Activated naive CD8-positive, alpha-beta T cell treated with anti-CD3 and anti-CD28 coated beads, Interleukin-2, amount 10 ng/mL, durations not matched to agents 7 days and 5 days (primary cell): Measurements from ENCODE around the gene TVP23A. TPM values are rescaled to one million over a fixed set of nuclear protein-coding genes. Genes with fewer than 3 reads are reported as not detected.
"Not testable (repeated sequence)": the region's sequence is repeated elsewhere in the genome, so short reads cannot be mapped to it uniquely, and the experiment has no call there.

Source experiments
- ATAC-seq: fragments of 150-1000 bp; cut with Tn5 transposase; one replicate; pipeline ENCODE4 v1.10.0; 2021; ENCODE audit warnings: low read depth, moderate library complexity
- POLR2A ChIA-PET: fragments of 350-600 bp; sonication (Branson Sonifier 250); formaldehyde crosslinking; loops from one replicate; lab custom pipeline; 2021; ENCODE audit warnings: antibody characterized with exemption; lab: Charles Lee
- DNase-seq: peaks from one replicate; pipeline ENCODE4 v3.0.0; 2021
- H3K27ac Mint-ChIP-seq: one replicate; pipeline ENCODE4 v1.8.0; 2022; ENCODE audit warnings: mild to moderate bottlenecking, mixed read lengths
- H3K27me3 Mint-ChIP-seq: one replicate; pipeline ENCODE4 v1.8.0; 2022; ENCODE audit warnings: mild to moderate bottlenecking, moderate library complexity, mixed read lengths
- H3K36me3 Mint-ChIP-seq: one replicate; pipeline ENCODE4 v1.8.0; 2021; ENCODE audit warnings: mild to moderate bottlenecking, mixed read lengths
- H3K4me1 Mint-ChIP-seq: one replicate; pipeline ENCODE4 v1.8.0; 2021; ENCODE audit warnings: mixed read lengths
- H3K4me3 Mint-ChIP-seq: one replicate; pipeline ENCODE4 v1.8.0; 2022; ENCODE audit warnings: mild to moderate bottlenecking, moderate library complexity, mixed read lengths
- H3K9me3 Mint-ChIP-seq: one replicate; pipeline ENCODE4 v1.8.0; 2021; ENCODE audit warnings: mixed read lengths
- total RNA-seq, 2 experiments: library from RNA; stranded (reverse); gene quantifications; one replicate each; pipeline ENCODE4 v1.2.3, GENCODE V29; 2021

The TVP23A gene
- total RNA-seq, 2 experiments from 2014 or later: not detected

DNA sequence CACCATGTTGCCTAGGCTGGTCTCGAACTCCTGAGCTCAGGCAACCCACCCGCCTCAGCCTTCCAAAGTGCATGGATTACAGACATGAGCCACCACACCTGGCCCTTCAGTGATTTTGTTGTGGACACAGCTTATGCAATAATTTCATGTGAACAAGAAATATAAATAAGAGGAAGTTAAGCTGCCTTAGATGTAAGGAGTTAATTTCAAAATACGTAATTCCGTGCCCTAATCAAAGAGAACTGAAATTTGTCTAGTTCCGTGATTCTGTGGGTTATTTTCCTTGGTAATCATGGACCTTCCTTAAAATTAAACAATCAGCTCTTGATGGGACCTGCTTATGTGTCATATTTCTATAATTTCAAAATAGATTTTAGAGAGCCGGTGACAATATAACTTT is 11.9 kb downstream of the TVP23A start:
- POLR2A ChIA-PET: no interaction called here
- Mint-ChIP-seq H3K4me1 (peaks cover 2% of the 10 kb centered on the region), H3K4me3 (no peak overlapping the region), H3K36me3 (no peaks in the 10 kb centered on the region), H3K9me3 (no peaks in the 10 kb centered on the region), H3K27me3 (peaks cover 8% of the 10 kb centered on the region), H3K27ac (no peak overlapping the region)
- no peak for ATAC-seq
- no peak for DNase-seq

DNA sequence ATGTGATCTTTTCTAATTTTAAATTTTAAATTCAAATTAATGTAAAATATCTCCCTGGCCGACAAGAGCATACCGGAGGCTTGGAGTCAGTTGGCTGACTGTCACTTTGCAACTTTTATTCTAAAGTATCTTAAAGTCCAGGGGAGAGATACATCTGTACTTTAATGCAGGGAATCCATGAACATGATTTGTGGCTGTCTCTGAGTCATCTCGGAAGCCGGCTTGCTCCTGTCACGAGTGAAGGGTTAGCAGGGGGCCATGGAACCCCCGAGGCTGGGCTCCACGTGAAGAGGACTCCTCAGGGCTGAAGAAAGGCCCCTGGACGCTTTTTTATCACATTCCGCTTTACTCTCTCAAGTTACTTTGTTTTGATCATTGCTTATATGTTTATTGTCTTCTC is 13.3 kb downstream of the TVP23A start:
- no peaks in the 10 kb centered on the region for H3K9me3 Mint-ChIP-seq
- no peak for DNase-seq
- no peak overlapping the region for H3K27ac Mint-ChIP-seq
- no peak overlapping the region for H3K4me3 Mint-ChIP-seq
- POLR2A ChIA-PET: no interaction called here
- H3K4me1 Mint-ChIP-seq: peaks cover 2% of the 10 kb centered on the region
- H3K36me3 Mint-ChIP-seq: no peaks in the 10 kb centered on the region
- peaks cover 8% of the 10 kb centered on the region for H3K27me3 Mint-ChIP-seq
- no peak for ATAC-seq

DNA sequence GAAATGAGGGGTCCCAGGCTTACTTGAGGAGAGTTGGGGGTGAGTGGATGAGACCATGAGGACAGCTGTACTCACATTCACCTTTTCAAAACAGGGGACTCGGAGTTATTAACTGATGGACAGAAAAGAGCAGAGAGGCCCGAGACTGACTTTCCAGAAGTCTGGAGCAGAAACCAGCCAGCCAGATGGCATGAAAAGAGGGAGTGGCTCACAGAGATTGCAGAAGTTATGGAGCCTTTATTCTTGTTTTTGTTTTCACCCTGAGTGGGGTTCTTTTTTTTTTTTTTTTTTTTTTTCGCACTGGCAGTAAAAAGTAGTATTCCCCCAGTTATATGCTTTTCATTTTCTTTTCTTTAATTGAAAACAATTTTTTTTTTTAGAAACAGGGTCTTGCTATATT is 18.9 kb downstream of the TVP23A start:
- ATAC-seq (no peak), DNase-seq (no peak)
- no peaks in the 10 kb centered on the region for H3K4me1 Mint-ChIP-seq
- H3K27ac Mint-ChIP-seq: no peak overlapping the region
- no peaks in the 10 kb centered on the region for H3K9me3 Mint-ChIP-seq
- H3K4me3 Mint-ChIP-seq: no peak overlapping the region
- H3K36me3 Mint-ChIP-seq: no peaks in the 10 kb centered on the region
- peaks cover 2% of the 10 kb centered on the region for H3K27me3 Mint-ChIP-seq
- POLR2A ChIA-PET: no interaction called here

DNA sequence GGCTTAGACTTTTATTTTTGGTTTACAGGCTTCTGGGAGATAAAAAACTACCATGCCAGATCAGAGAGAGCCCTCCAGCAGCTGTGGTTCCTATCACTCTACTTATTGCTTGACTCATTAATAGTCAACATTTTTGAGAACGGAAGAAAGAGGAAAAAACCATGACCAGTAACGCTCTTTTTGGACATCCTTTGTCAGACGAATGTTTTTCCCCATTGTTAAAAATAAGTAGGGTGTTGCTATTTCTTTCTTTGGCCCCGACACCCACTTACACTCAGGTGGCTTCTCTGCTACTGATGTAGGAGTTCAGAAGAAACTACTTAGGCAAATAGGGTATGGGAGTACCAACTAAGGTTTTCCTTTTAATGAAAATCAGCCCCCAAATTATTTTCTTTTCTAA is 27.5 kb downstream of the TVP23A start:
- POLR2A ChIA-PET: no interaction called here
- DNase-seq (no peak), ATAC-seq (no peak)
- H3K9me3 Mint-ChIP-seq: no peaks in the 10 kb centered on the region
- no peak overlapping the region for H3K27ac Mint-ChIP-seq
- no peaks in the 10 kb centered on the region for H3K4me1 Mint-ChIP-seq
- peaks cover 8% of the 10 kb centered on the region for H3K27me3 Mint-ChIP-seq
- H3K36me3 Mint-ChIP-seq: no peaks in the 10 kb centered on the region
- no peak overlapping the region for H3K4me3 Mint-ChIP-seq

DNA sequence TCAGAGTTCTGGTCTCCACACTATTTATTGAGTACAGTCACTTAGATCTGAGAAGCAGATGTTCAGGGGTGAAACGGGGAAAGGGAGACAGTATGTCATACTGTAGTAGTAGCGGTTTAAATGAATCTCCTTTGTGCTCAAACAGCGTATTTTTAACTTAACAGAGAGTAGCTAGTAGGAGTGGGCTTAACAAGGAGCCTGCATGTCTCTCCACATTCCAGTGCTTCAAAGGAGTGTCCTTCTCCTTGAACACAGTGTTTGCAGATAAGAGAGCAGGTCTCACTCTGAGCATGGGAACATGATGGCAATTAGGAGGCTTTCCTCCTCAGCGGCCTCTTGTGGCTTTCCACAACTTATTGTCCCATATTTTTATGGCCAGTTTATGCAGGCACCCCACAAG is 30.0 kb downstream of the TVP23A start:
- H3K4me3 Mint-ChIP-seq, H3K36me3 Mint-ChIP-seq, ATAC-seq, DNase-seq, H3K4me1 Mint-ChIP-seq, POLR2A ChIA-PET, H3K27ac Mint-ChIP-seq, H3K9me3 Mint-ChIP-seq: not testable (repeated sequence)
- H3K27me3 Mint-ChIP-seq: peaks cover 17% of the 10 kb centered on the region

DNA sequence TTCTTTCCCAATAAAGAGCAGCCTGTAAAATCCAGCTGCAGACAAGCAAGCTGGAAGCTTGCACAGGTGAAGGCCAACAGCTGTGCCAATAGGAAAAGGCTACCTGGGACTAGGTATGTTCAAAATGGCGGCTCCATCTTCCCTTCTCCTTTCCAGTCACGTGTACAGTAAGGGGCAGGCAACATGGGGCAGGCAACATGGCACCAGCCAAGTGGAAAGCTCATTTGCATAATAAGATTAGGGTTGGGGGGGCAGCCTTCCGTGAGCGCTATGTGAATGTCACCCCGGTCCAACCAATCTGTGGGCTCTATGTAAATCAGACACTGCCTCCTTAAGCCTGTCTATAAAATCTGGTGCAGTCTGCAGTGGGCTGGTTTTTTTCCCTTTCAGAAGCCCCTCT is 31.3 kb downstream of the TVP23A start:
- no peaks in the 10 kb centered on the region for H3K4me1 Mint-ChIP-seq
- peaks cover 19% of the 10 kb centered on the region for H3K27me3 Mint-ChIP-seq
- no peaks in the 10 kb centered on the region for H3K36me3 Mint-ChIP-seq
- no peak overlapping the region for H3K4me3 Mint-ChIP-seq
- no peak overlapping the region for H3K27ac Mint-ChIP-seq
- no peak for DNase-seq
- POLR2A ChIA-PET: no interaction called here
- ATAC-seq: no peak
- no peaks in the 10 kb centered on the region for H3K9me3 Mint-ChIP-seq

DNA sequence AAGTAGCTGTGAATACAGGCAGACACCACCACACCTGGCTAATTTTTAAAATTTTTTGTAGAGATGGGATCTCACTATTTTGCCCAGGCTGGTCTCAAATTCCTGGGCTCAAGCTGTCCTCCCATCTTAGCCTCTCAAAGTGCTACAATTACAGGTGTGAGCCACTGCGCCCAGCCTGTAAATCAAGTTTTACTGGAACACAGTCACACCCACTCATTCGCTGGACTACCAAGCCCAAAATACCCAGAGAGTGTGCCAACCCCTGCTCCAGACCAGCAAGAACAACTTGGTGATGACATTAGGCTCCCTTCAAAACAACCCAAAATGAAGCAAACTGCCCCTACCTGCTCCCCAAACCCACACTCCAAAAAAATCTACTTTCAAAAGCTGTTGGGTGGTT is 36.0 kb downstream of the TVP23A start:
- Mint-ChIP-seq H3K27ac (no peak overlapping the region), H3K27me3 (peaks cover 49% of the 10 kb centered on the region), H3K36me3 (no peaks in the 10 kb centered on the region), H3K9me3 (no peaks in the 10 kb centered on the region), H3K4me1 (no peaks in the 10 kb centered on the region), H3K4me3 (no peak overlapping the region)
- DNase-seq (no peak), ATAC-seq (no peak)
- POLR2A ChIA-PET: no interaction called here

DNA sequence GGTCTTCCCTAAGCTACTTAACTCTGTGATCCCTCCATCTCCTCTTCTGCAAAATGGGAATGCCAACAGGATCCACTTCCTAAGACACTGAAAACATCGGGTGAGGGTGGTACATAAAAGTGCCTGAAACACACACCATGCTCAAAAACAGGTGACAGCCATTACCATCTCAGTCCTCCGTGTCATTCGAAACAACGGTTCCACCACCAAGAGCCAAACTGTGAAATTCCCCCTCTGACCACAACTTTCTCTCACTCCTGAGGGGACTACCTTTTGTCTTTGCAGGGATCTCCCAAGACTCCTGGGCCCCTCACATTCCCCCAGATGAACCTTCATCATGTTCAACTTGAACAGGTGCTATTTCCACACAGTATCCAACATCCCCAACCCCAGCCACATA is 38.0 kb downstream of the TVP23A start:
- Mint-ChIP-seq H3K4me3 (no peak overlapping the region), H3K27ac (no peak overlapping the region), H3K4me1 (peaks cover 4% of the 10 kb centered on the region), H3K36me3 (no peaks in the 10 kb centered on the region), H3K27me3 (peaks cover 53% of the 10 kb centered on the region), H3K9me3 (no peaks in the 10 kb centered on the region)
- no peak for ATAC-seq
- DNase-seq: no peak
- POLR2A ChIA-PET: no interaction called here

DNA sequence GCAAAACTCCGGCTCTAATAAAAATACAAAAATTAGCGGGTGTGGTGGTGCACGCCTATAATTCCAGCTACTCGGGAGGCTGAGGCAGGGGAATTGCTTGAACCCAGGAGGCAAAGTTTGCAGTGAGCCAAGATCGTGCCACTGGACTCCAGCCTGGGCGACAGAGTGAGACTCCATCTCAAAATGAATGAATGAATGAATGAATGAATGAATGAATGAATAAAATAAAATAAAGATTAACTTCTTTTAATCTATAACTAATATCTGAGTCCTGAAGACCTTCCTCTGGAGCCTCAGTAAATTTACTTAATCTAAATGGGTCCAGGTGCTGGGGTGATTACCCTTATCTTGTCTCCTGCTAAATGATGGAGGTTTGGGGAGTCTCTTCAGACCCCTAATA is 38.7 kb downstream of the TVP23A start:
- H3K9me3 Mint-ChIP-seq, DNase-seq, H3K27ac Mint-ChIP-seq, ATAC-seq, H3K4me1 Mint-ChIP-seq, POLR2A ChIA-PET, H3K4me3 Mint-ChIP-seq, H3K36me3 Mint-ChIP-seq: not testable (repeated sequence)
- peaks cover 49% of the 10 kb centered on the region for H3K27me3 Mint-ChIP-seq

DNA sequence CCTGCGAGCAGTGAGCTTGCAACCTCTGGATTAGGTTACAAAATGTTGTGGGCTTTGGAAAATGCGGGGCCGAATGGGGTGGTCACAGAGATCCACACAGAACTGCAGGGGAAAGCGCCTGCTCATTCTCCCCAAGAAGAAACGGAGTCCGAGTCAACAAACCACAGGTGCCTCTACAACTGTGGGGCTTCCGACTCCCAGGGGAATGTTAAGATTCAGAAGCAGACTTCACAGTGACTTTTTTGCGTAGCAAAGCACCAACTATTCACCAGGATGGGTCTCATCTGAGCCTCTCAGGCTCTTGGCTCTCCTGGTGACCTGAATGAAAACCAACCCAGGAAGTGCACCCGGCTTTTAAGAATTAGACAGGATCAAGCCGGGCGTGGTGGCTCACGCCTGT is 41.2 kb downstream of the TVP23A start:
- peaks cover 62% of the 10 kb centered on the region for H3K27me3 Mint-ChIP-seq
- POLR2A ChIA-PET: no interaction called here
- no peak overlapping the region for H3K27ac Mint-ChIP-seq

DNA sequence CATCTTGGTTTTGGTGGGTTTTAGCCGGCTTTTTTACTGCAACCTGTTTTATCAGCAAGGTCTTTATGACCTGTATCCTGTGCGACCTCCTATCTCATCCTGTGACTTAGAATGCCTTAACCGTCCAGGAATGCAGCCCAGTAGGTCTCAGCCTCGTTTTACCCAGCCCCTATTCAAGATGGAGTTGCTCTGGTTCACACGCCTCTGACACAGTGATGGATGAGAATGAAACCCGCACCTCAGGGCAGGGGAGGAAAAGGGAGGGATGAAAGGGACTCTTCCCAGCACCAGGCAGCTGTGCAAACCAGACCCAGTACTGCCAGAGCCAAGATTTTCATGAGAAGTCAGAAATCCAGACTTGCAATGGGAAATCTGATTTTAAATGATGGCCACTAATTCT is 41.7 kb downstream of the TVP23A start:
- H3K9me3 Mint-ChIP-seq, H3K36me3 Mint-ChIP-seq, ATAC-seq, H3K4me3 Mint-ChIP-seq, DNase-seq, H3K4me1 Mint-ChIP-seq, POLR2A ChIA-PET, H3K27ac Mint-ChIP-seq: not testable (repeated sequence)
- peaks cover 60% of the 10 kb centered on the region for H3K27me3 Mint-ChIP-seq

More for the DNA sequence above, 41.2 kb downstream of the TVP23A start:
- no peaks in the 10 kb centered on the region for H3K9me3 Mint-ChIP-seq
- ATAC-seq: no peak
- peaks cover 4% of the 10 kb centered on the region for H3K4me1 Mint-ChIP-seq
- no peaks in the 10 kb centered on the region for H3K36me3 Mint-ChIP-seq
- no peak for DNase-seq
- H3K4me3 Mint-ChIP-seq: no peak overlapping the region

DNA sequence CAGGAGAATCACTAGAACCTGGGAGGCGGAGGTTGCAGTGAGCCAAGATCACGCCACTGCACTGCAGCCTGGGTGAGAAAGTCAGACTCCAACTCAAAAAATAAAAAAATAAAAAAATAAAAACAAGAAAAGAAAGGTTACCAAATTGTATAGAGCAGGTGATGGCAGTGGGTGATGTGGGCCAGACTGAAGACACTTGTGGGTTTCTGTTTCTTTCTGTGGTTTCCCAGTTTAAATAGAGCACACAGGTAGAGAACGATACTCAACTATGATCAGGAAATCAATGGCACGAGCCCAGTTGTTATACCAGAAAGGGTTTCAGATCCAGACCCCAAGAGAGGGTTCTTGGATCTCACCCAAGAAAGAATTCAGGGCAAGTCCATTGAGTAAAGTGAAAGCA is 42.3 kb downstream of the TVP23A start:
- POLR2A ChIA-PET: no interaction called here
- Mint-ChIP-seq H3K27ac (no peak overlapping the region), H3K36me3 (no peaks in the 10 kb centered on the region), H3K4me1 (peaks cover 4% of the 10 kb centered on the region), H3K9me3 (no peaks in the 10 kb centered on the region), H3K27me3 (peaks cover 59% of the 10 kb centered on the region), H3K4me3 (peak overlapping the region; percentile 29)
- peak; percentile 84 for ATAC-seq
- DNase-seq: no peak

DNA sequence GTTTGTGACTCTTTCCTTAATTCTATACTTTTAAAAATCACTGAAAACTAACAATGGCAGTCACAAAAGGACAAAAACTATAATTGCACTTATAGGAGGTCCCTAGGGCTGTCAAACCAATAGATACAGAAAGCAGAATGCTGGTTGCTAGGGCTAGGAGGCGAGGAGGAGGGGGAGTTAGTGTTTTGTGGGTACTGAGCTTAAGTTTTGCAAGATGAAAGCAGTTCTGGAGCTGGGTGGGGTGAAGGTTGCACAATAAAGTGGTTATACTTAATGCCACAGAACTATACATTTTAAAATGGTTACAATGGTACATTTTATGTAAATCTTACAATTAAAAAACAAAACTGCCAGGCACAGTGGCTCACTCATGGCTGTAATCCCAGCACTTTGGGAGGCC is 47.7 kb downstream of the TVP23A start:
- ATAC-seq: peak; percentile 42
- Mint-ChIP-seq H3K27me3 (peaks cover 20% of the 10 kb centered on the region), H3K4me1 (peaks cover 10% of the 10 kb centered on the region), H3K4me3 (peak overlapping the region; percentile 14), H3K36me3 (no peaks in the 10 kb centered on the region), H3K9me3 (no peaks in the 10 kb centered on the region), H3K27ac (no peak overlapping the region)
- POLR2A ChIA-PET: no interaction called here
- no peak for DNase-seq

DNA sequence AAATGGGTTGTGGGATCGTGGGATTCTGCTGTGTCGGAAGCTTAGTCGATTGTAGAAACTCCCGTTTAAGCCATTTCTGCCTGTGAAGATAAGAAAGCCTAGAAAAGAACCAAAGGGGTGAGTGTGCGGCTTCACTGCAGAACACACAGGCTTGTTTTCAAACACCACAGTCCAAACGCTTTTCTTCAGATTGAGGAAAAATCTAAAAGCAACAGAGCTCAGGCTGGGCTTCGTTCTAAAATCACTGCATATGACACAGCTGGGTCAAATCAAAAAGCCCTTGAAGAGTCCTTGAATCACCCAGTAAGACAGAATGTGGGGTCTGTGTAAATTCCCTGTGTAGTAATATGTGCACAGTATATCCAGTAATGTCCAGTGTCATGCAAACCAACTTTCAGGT is 49.2 kb downstream of the TVP23A start:
- no peaks in the 10 kb centered on the region for H3K9me3 Mint-ChIP-seq
- POLR2A ChIA-PET: interaction anchor here (0.8 kb wide), 1 partner anchor 14 kb away, joined by 3 read pairs; no protein-coding TSS in a partner anchor

DNA sequence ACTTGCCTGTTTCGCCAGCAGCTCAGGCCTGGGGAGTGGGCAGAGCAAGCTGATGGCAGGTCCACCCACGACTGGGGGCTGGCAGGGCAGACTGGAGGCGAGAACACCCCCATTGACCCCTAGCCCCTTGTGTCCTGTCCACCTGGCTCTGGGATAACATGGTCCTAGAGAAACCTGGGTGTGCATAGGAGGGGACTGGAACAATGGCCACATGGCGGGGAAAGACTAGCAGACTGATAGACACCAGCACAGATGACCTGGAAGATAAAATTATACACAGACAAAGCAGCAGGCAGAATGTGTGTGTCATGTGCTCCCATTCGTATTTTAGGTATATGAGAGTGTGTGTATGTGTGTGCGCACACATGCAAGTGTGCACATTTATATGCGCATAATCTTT is 51.5 kb downstream of the TVP23A start:
- POLR2A ChIA-PET: no interaction called here
- H3K4me3 Mint-ChIP-seq: no peak overlapping the region
- H3K4me1 Mint-ChIP-seq: peaks cover 19% of the 10 kb centered on the region
- peaks cover 23% of the 10 kb centered on the region for H3K36me3 Mint-ChIP-seq
- no peak overlapping the region for H3K27ac Mint-ChIP-seq
- H3K9me3 Mint-ChIP-seq: peaks cover 6% of the 10 kb centered on the region
- DNase-seq: no peak
- ATAC-seq: no peak
- peaks cover 4% of the 10 kb centered on the region for H3K27me3 Mint-ChIP-seq

More for the DNA sequence above, 49.2 kb downstream of the TVP23A start:
- H3K27ac Mint-ChIP-seq: no peak overlapping the region
- H3K27me3 Mint-ChIP-seq: peaks cover 14% of the 10 kb centered on the region
- H3K4me1 Mint-ChIP-seq: peaks cover 19% of the 10 kb centered on the region
- H3K36me3 Mint-ChIP-seq: peaks cover 5% of the 10 kb centered on the region
- no peak for DNase-seq
- ATAC-seq: no peak
- H3K4me3 Mint-ChIP-seq: no peak overlapping the region
